Midbrain (tissue), 1 donor: Measurements from ENCODE around the gene MARCKS.

Source experiments
- DNase-seq: peaks from one replicate; lab custom pipeline; 2025; lab: John Stamatoyannopoulos, UW

MARCKS gene

GRCh38 chr6:113853252-113853651 lies 3.9 kb upstream of the MARCKS start:
- no peak for DNase-seq

- peak; percentile 78 for DNase-seq
These were observed 2.3 kb upstream of the MARCKS start for GRCh38 chr6:113854531-113855499.

GRCh38 chr6:113855500-113856374 lies 1.4 kb upstream of the MARCKS start:
- peak; percentile 76 for DNase-seq

GRCh38 chr6:113856375-113856624 lies 845 bp upstream of the MARCKS start:
- no peak for DNase-seq

GRCh38 chr6:113857556-113858479 lies 673 bp downstream of the MARCKS start:
- peak; percentile 55 for DNase-seq

- DNase-seq = peak; percentile 92
These were observed 1.6 kb downstream of the MARCKS start for GRCh38 chr6:113858480-113859348.

- peak; percentile 32 for DNase-seq
These were observed 2.4 kb downstream of the MARCKS start for GRCh38 chr6:113859349-113860180.

- DNase-seq = no peak
These were observed 3.2 kb downstream of the MARCKS start for GRCh38 chr6:113860181-113860955.

GRCh38 chr6:113862112-113862511 lies 5.0 kb downstream of the MARCKS start:
- no peak for DNase-seq

- DNase-seq = no peak
These were observed 13.8 kb downstream of the MARCKS start for GRCh38 chr6:113870917-113871316.

GRCh38 chr6:113871975-113872374 lies 14.8 kb downstream of the MARCKS start:
- no peak for DNase-seq

GRCh38 chr6:113873043-113873667 lies 16.0 kb downstream of the MARCKS start:
- peak; percentile 63 for DNase-seq

- no peak for DNase-seq
These were observed 18.3 kb downstream of the MARCKS start for GRCh38 chr6:113875470-113875869.

GRCh38 chr6:113876695-113877094 lies 19.6 kb downstream of the MARCKS start:
- DNase-seq = no peak

GRCh38 chr6:113879186-113880096 lies 22.3 kb downstream of the MARCKS start:
- peak; percentile 75 for DNase-seq

GRCh38 chr6:113881478-113881980 lies 24.4 kb downstream of the MARCKS start:
- DNase-seq = no peak

- no peak for DNase-seq
These were observed 25.3 kb downstream of the MARCKS start for GRCh38 chr6:113882336-113883022.
